ENCODE results near the gene ARL5A. TPM values are rescaled to one million over a fixed set of nuclear protein-coding genes. Genes with fewer than 3 reads are reported as not detected.

Gene ARL5A
- 74.2 and 123 TPM in 2 replicates for total RNA-seq

GRCh38 chr2:151828143-151828889 is at the start of gene ARL5A:
TSS of gene ARL5A (minus strand) at chr2:151828421. CDS start at chr2:151828176, 245 bp downstream.

Other genes with a start within 250 kb of the ARL5A start
- 1.2 and 1.5 TPM in 2 replicates for gene NEB, start 93.9 kb downstream of the ARL5A start, total RNA-seq

All from smooth muscle cell of the umbilical artery (primary cell).